NK-92 (cell line): Measurements from ENCODE around the gene GLOD5.

Source experiments
- DNase-seq: peaks from one replicate; lab custom pipeline; 2025; ENCODE audit not compliant: unreplicated experiment; lab: John Stamatoyannopoulos, UW

GLOD5 gene

DNA sequence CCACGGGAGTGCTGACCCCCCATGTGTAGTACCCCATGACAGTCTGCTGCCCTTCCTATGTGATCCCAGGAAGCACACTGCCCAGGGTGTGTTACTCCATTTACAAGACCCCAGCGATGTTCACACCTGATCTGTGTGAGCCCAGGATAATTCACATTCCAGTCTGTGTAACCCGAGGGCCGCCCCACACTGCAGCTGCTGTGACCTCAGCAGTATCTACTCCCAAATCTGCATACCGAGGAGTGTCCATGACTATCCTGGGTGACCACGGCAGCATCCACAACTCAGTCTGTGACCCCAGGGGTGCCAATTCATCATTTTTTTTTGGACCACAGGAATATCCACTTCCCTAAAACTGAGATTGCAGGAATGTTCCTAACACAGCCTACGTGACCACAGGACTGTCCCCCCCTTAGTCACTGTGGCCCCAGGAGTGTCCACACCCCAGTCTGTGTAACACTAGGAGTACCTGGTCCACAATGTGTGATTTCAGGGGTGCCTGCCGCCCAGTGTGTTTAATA lies 7.8 kb upstream of the GLOD5 start:
- DNase-seq, result no peak

DNA sequence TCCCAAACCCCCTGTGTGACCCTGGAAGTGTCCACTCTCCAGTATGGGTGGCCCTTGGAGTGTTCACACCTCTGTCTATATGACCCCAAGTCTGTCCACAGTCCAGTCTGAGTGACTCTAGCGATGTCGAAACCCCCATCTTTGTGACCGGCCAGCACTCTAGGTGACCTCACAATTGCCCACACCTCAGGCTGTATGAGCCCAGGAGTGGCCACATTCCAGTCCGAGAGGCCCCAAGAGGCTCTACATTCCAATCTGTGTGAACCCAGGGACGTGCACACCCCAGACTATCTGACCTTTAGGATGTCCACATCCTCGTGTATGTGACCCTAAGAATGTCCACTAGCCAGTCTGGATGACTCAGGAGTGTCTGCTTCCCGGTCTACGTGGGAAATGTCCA lies 7.3 kb upstream of the GLOD5 start:
- no peak for DNase-seq

DNA sequence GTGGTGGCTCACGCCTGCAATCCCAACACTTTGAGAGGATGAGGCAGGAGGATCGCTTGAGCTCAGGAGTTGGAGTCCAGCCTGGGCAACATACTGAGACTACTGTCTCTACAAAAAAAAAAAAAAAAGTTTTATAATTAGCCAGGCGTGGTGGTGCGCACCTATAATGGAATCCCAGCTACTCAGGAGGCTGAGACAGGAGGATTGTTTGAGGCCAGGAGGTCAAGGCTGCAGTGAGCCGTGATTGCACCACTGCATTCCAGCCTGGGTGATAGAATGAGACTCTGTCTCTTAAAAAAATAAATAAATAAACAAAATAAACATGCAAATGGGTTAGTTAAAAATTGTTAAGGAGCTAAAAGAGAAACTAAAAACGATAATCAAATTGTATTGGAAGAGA lies 7.7 kb downstream of the GLOD5 start:
- DNase-seq, result no peak

DNA sequence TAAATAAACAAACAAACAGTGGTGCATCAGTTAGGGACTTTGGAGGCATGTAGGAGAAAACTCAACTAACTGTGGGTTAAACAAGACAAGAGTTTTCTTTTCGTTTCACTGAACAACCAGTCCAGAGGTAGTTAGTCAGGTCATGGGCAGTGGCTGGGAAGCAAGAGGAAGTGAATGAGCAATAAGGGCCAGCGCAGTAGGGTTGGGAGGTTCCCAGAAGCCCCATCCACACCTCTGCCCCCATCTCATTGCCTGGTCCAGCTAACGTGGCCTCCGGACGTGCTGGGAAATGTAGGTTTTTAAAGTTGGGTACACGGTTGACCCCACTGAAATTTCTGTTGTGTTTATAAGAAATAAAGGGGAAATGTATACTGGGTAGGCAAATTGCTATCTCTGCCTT lies 8.7 kb downstream of the GLOD5 start:
- no peak for DNase-seq

GRCh38 chrX:48772602-48773001 lies 11.1 kb downstream of the GLOD5 start:
- DNase-seq, result no peak

- no peak for DNase-seq
These were observed 15.4 kb downstream of the GLOD5 start for GRCh38 chrX:48776818-48777439.

DNA sequence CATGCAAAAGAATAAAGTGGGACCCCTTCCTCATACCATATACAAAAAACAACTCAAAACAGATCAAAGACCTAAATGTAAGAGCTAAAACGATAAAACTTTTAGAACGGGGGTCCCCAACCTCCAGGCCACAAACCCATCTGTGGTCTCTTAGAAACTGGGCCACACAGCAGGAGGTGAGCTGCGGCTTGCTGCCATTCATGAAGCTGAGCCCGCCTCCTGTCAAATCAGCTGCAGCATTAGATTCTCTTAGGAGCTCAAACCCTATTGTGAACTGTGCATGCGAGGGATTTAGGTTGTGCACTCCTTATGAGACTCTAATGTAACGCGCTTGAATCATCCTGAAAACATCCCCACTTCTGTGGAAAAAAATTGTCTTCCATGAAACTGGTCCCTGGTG lies 17.9 kb downstream of the GLOD5 start:
- DNase-seq, result no peak

DNA sequence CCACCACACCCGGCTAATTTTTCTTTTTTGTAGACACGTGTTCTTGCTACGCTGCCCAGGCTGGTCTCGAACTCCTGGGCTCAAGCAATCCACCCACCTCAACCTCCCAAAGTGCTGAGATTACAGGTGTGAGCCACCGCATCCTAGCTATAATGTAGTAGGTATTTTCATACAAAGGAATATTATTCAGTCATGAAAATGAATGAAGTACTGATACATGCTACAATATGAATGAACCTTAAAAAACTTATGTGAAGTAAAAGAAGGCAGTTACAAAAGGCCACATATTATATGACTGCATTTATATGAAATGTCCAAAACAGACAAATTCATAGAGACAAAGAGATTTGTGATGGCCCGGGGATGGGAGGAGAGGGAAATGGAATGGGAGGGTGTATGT lies 20.2 kb downstream of the GLOD5 start:
- no peak for DNase-seq

DNA sequence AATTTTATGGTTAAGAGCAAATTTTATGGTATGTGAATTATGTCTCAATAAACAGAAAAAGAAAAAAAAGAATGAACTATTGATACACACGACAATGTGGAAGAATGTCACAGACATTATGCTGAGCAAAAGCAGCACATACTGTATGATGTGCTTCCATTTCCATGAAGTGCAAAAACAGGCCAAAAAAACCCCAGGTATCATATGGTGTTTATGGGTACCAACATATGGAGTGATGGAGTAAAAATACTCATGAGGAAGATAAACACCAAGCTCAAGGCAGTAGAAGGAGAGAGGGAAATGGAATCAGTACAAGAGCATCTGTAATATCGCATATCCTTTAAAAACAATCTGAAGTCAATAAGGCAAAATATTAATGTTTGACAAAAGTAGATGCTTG lies 20.7 kb downstream of the GLOD5 start:
- DNase-seq, result no peak

GRCh38 chrX:48782795-48783194 lies 21.2 kb downstream of the GLOD5 start:
- no peak for DNase-seq

GRCh38 chrX:48784726-48785125 lies 23.2 kb downstream of the GLOD5 start:
- no peak for DNase-seq

GRCh38 chrX:48785186-48785539 lies 23.6 kb downstream of the GLOD5 start:
- DNase-seq, result no peak

DNA sequence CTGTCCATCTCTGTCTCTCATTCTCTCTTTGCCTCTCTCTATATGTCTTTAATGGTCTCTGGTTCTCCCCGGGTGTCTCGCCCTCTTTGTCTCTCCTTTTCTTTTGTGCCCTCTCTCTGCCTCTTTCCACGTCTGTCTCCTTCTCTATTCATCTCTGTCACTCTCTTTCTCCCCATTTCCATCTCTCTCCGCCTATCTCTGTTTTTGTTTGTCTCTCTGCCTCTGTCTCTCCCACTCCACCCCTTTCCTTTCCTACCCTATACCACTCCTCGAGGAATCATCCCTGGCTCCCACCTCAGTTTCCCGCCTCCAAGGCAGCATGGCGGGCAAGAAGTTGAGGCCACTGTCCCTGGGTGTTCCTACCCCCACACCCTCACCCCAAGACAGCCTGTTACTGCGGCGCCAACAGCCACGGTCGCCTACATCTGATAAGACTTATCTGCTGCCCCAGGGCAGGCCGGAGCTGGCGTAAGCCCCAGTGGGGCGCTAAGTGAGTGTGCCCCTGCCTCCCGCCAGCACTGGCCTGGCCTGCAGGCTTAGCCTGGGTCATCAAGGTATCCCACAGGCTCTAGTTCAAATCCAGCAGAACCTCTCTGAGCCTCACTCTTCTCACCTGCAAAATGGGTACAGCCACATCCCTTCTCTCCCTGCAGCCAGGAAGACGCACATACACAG lies 24.1 kb downstream of the GLOD5 start:
- no peak for DNase-seq

DNA sequence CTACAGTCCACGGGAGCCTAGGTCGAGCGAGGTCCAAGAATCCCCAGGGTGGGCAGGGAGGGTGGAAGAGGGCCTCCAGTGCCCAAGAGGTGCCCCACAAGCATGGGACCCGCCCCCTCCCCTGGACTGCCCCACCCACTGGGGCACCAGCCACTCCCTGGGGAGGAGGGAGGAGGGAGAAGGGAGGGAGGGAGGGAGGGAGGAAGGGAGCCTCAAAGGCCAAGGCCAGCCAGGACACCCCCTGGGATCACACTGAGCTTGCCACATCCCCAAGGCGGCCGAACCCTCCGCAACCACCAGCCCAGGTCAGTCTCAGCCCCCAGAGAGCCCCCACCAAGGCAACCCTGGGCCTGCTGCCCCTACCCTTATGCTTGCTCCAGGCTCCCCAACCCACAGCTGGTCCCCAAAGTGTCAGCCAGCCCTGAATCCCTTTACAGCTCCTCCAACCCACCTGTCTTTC lies 24.8 kb downstream of the GLOD5 start, which contains the start of gene GATA1:
Gene GATA1, plus strand, starts transcription at position 250 of the 460 bp plus-strand sequence. CDS start 4,520 bp downstream, outside the sequence.
- DNase-seq, result no peak

- DNase-seq, result no peak
These were observed 25.4 kb downstream of the GLOD5 start for GRCh38 chrX:48786825-48787504.

GRCh38 chrX:48787505-48788443 lies 26.2 kb downstream of the GLOD5 start:
- no peak for DNase-seq

GRCh38 chrX:48789366-48790220 lies 28.0 kb downstream of the GLOD5 start:
- no peak for DNase-seq

- DNase-seq, result no peak
These were observed 28.9 kb downstream of the GLOD5 start for GRCh38 chrX:48790477-48790876.

- DNase-seq, result no peak
These were observed 29.7 kb downstream of the GLOD5 start for GRCh38 chrX:48791063-48791820.
